ENCODE results near the gene ATIC. TPM values are rescaled to one million over a fixed set of nuclear protein-coding genes. Genes with fewer than 3 reads are reported as not detected.

The ATIC gene
- total RNA-seq, 1 experiment from 2014 or later = 297 TPM

DNA sequence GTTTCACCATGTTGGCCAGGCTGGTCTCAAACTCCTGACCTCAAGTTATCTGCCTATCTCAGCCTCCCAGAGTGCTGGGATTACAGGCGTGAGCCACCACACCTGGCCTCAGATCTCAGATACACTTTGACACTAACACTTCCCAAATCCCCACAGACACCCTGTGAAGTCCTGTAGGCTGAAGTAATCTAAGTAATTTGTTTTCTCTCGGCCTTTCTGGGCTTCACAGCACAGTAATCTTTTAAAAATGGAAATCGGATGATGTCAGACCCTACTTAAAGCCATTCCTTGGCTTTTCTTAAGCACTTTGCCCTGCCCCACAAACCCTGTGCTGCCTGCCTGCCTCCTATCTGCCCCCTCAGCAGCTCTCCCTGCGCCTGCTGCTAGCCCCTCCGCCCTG is 16.2 kb downstream of the ATIC start:
- Mint-ChIP-seq H3K27me3 (ENCODE audit: insufficient read depth, unreplicated experiment) (no peaks in the 10 kb centered on the region), H3K9me3 (ENCODE audit: unreplicated experiment) (no peaks in the 10 kb centered on the region), H3K36me3 (ENCODE audit: insufficient read depth, unreplicated experiment) (peaks cover 100% of the 10 kb centered on the region), H3K27ac (ENCODE audit: low read depth, unreplicated experiment) (peak overlapping the region; percentile 5), H3K4me3 (ENCODE audit: unreplicated experiment) (no peak overlapping the region), H3K4me1 (ENCODE audit: insufficient read depth, unreplicated experiment) (no peaks in the 10 kb centered on the region)
- BruUV-seq (replicated peaks) = no TSS peak
- CTCF ChIA-PET = interaction anchor here (0.7 to 1.2 kb wide), 2 partner anchors 12 to 543 kb away, joined by 3 read pairs; no protein-coding TSS in a partner anchor
- intact Hi-C loops (cut with micrococcal nuclease) = no loop called here
- no peak for DNase-seq (ENCODE audit: unreplicated experiment)
- POLR2A ChIA-PET = no interaction called here
- TF ChIP-seq, protein P1, sequence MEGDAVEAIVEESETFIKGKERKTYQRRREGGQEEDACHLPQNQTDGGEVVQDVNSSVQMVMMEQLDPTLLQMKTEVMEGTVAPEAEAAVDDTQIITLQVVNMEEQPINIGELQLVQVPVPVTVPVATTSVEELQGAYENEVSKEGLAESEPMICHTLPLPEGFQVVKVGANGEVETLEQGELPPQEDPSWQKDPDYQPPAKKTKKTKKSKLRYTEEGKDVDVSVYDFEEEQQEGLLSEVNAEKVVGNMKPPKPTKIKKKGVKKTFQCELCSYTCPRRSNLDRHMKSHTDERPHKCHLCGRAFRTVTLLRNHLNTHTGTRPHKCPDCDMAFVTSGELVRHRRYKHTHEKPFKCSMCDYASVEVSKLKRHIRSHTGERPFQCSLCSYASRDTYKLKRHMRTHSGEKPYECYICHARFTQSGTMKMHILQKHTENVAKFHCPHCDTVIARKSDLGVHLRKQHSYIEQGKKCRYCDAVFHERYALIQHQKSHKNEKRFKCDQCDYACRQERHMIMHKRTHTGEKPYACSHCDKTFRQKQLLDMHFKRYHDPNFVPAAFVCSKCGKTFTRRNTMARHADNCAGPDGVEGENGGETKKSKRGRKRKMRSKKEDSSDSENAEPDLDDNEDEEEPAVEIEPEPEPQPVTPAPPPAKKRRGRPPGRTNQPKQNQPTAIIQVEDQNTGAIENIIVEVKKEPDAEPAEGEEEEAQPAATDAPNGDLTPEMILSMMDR (IDR thresholded peaks at IDR 0.05; ENCODE audit: unreplicated experiment) = no peak

- Mint-ChIP-seq H3K27ac (ENCODE audit: low read depth, unreplicated experiment) (no peak overlapping the region), H3K9me3 (ENCODE audit: unreplicated experiment) (no peaks in the 10 kb centered on the region), H3K4me1 (ENCODE audit: insufficient read depth, unreplicated experiment) (no peaks in the 10 kb centered on the region), H3K27me3 (ENCODE audit: insufficient read depth, unreplicated experiment) (no peaks in the 10 kb centered on the region), H3K4me3 (ENCODE audit: unreplicated experiment) (no peak overlapping the region), H3K36me3 (ENCODE audit: insufficient read depth, unreplicated experiment) (peaks cover 99% of the 10 kb centered on the region)
- ChIA-PET CTCF (no interaction called here), POLR2A (no interaction called here)
- TF ChIP-seq, protein P1 (IDR thresholded peaks at IDR 0.05; ENCODE audit: unreplicated experiment) = no peak
- DNase-seq (ENCODE audit: unreplicated experiment) = no peak
- intact Hi-C loops (cut with micrococcal nuclease) = no loop called here
- BruUV-seq (replicated peaks) = no TSS peak
Observed at GRCh38 chr2:215332872-215333595, 21.2 kb downstream of the ATIC start.

- intact Hi-C loops (cut with micrococcal nuclease) = no loop called here
- Mint-ChIP-seq H3K27me3 (ENCODE audit: insufficient read depth, unreplicated experiment) (no peaks in the 10 kb centered on the region), H3K9me3 (ENCODE audit: unreplicated experiment) (no peaks in the 10 kb centered on the region), H3K36me3 (ENCODE audit: insufficient read depth, unreplicated experiment) (peaks cover 94% of the 10 kb centered on the region), H3K4me3 (ENCODE audit: unreplicated experiment) (no peak overlapping the region), H3K4me1 (ENCODE audit: insufficient read depth, unreplicated experiment) (no peaks in the 10 kb centered on the region), H3K27ac (ENCODE audit: low read depth, unreplicated experiment) (no peak overlapping the region)
- BruUV-seq (replicated peaks) = no TSS peak
- CTCF ChIA-PET = interaction anchor here (0.5 to 1.6 kb wide), 5 partner anchors 12 to 675 kb away, joined by 3 to 4 read pairs (median 3); no protein-coding TSS in a partner anchor
- TF ChIP-seq, protein P1 (IDR thresholded peaks at IDR 0.05; ENCODE audit: unreplicated experiment) = no peak
- no peak for DNase-seq (ENCODE audit: unreplicated experiment)
- POLR2A ChIA-PET = interaction anchor here (0.6 to 1.1 kb wide), 2 partner anchors 27 to 30 kb away, joined by 3 read pairs; partner anchors contain the start of gene ATIC
Observed at GRCh38 chr2:215338883-215339679, 27.2 kb downstream of the ATIC start.

DNA sequence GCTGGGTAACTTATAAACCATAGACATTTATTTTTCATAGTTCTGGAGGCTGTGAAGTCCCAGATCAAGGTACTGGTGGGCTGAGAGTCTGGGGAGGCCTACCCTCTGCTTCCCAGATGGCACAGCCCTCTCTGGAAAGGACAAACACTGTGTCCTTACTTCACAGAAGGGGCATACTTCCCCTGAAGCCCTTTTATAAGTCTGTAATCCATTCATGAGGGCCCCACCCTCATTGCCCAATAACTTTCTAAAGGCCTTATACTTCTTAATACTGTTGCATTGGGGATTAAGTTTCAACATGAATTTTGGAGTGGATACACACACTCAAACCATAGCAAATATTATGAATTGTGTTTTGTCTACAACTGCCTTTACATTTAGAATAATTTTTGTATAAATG is 36.0 kb downstream of the ATIC start:
- ChIA-PET POLR2A (no interaction called here), CTCF (no interaction called here)
- H3K27ac Mint-ChIP-seq (ENCODE audit: low read depth, unreplicated experiment) = no peak overlapping the region
- TF ChIP-seq, protein P1 (IDR thresholded peaks at IDR 0.05; ENCODE audit: unreplicated experiment) = no peak
- intact Hi-C loops (cut with micrococcal nuclease) = no loop called here
- peaks cover 81% of the 10 kb centered on the region for H3K36me3 Mint-ChIP-seq (ENCODE audit: insufficient read depth, unreplicated experiment)
- no peak overlapping the region for H3K4me3 Mint-ChIP-seq (ENCODE audit: unreplicated experiment)
- H3K4me1 Mint-ChIP-seq (ENCODE audit: insufficient read depth, unreplicated experiment) = no peaks in the 10 kb centered on the region
- no peaks in the 10 kb centered on the region for H3K9me3 Mint-ChIP-seq (ENCODE audit: unreplicated experiment)
- no peak for DNase-seq (ENCODE audit: unreplicated experiment)
- no TSS peak for BruUV-seq (replicated peaks)
- H3K27me3 Mint-ChIP-seq (ENCODE audit: insufficient read depth, unreplicated experiment) = no peaks in the 10 kb centered on the region
